WI38 (cell line): ENCODE measurements around the gene CNOT8.
"Not testable (repeated sequence)": the region's sequence is repeated elsewhere in the genome, so short reads cannot be mapped to it uniquely, and the experiment has no call there.

ENCODE experiments used
- H3K4me3 ChIP-seq: 2 replicates; pipeline ENCODE4 v1.5.1; 2011; ENCODE audit warnings: low read depth, mild to moderate bottlenecking, control low read depth, low read length
- TF ChIP-seq, protein P1 (sequence below): IDR thresholded peaks from 2 replicates; pipeline ENCODE4 v1.5.1; 2012; ENCODE audit warnings: low read depth, mild to moderate bottlenecking, control low read depth, low read length

CNOT8 gene

DNA sequence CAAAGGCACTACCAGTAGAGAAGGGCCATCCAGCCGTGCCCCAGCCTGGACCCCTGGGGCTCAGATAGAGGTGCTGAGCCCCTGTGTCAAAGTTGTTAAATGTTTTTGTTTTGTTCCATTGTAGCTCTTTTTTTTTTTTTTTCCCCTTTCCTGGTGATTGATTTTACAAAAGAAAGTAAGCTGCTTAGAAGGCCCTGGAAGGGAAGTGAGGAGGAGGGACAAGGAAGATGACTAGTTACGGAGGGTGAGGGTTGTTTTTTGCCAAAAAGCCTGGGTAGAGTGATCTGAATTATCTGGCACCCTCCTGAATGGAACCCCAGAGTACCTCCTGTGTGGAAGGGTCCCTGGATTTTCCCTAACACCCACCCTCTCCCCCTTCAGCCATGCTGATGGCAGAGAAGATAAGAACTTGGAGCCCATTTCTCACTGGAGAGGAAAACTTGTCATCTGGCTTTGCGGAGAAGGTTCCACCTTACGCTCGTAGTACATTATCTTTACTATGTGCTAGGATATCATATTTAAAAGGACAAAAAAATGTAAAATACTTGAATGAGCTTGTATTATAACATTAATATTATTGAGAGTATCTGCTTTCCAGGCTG, 41.4 kb upstream of the CNOT8 start:
- TF ChIP-seq, protein P1, sequence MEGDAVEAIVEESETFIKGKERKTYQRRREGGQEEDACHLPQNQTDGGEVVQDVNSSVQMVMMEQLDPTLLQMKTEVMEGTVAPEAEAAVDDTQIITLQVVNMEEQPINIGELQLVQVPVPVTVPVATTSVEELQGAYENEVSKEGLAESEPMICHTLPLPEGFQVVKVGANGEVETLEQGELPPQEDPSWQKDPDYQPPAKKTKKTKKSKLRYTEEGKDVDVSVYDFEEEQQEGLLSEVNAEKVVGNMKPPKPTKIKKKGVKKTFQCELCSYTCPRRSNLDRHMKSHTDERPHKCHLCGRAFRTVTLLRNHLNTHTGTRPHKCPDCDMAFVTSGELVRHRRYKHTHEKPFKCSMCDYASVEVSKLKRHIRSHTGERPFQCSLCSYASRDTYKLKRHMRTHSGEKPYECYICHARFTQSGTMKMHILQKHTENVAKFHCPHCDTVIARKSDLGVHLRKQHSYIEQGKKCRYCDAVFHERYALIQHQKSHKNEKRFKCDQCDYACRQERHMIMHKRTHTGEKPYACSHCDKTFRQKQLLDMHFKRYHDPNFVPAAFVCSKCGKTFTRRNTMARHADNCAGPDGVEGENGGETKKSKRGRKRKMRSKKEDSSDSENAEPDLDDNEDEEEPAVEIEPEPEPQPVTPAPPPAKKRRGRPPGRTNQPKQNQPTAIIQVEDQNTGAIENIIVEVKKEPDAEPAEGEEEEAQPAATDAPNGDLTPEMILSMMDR: no peak
- no peak overlapping the region for H3K4me3 ChIP-seq

DNA sequence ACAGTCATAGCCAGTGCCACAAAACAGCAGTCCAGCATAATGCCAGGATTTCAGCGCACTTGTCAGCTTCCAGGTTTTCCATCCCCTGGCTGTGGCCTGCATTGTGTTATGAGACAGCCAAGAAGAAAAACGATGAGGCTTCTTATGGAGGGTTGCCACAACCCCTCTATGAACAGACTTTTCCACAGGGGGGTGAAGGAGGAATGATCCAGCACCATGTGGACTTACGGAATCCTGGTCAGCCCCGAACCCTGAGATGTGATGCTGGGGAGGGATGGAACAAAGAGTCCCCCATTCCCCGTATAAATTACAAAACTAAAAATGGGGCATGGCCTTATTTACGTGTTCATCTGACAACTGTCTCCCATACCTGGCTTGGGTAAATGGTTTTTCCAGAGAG, 40.6 kb upstream of the CNOT8 start:
- H3K4me3 ChIP-seq: no peak overlapping the region
- TF ChIP-seq, protein P1: no peak

DNA sequence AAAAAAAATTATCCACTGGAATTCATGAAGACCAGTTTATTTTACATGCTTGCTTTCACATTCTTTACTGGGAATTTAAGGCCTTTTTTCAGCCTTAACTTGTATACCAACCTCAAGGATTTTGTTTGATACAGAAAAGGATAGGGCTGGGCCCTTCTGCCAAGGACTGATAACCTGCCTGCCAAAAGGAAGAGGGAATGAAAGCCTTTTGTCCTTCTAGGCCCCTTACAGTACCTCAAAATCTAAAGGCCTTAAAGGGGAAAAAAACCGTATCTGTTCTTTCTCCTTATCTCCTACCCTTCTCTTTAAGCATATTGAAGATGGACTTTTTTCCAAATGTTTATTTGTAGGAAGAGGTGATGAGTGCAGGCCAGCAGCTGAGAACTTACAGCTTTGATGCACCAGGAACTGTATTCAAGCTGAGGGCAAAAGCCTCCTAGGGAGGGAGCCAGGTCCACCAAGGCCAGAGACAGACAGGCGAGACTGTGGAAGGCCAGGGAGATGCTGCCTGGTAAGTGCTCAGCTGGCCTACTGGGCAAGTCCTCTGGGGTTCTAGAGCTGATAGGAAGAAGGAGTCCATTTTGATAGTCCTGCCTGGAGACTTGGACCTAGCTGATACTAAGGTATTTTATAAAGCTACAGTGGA, 39.8 kb upstream of the CNOT8 start:
- TF ChIP-seq, protein P1: no peak

DNA sequence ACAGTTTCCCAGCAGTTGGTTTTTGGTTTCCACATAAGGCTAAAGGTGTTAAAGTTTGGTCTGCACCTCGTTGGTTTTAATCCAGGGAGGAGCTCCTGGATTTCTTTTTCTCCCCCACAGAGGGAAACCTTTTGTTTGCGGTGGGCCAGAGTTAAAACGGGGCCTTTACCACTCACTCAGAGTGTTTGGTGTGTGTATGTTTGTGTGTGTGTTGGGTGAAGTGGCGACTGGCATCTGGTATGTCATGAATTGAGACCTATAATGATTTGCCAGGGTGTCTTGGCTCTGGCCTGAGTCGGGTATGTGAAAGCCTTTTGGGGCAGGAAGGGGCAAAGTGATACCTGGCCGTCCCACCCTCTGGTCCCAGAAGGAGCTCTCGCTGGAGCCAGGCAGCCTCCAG, 38.9 kb upstream of the CNOT8 start:
- no peak overlapping the region for H3K4me3 ChIP-seq
- TF ChIP-seq, protein P1: no peak

More for the DNA sequence above, 39.8 kb upstream of the CNOT8 start:
- H3K4me3 ChIP-seq: no peak overlapping the region

DNA sequence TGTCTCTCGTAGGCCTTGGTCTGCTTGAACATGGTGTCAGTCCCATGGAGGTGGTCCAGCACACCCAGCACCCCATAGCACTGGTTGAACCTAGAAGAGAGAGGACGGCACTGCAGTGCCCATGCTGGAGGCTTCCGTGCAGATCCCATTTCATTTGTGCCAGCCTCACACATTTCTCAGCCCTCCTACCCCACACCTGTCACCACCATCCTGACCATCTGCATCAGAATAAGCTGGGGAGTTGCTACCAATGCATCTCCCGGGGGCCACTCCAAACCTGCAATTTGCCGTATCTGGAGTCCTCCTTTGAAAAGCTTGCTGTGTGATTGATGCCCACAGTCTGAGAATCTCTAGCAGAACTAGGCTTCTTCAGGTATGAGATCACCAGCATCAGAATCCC, 38.0 kb upstream of the CNOT8 start:
- TF ChIP-seq, protein P1: no peak
- H3K4me3 ChIP-seq: no peak overlapping the region

DNA sequence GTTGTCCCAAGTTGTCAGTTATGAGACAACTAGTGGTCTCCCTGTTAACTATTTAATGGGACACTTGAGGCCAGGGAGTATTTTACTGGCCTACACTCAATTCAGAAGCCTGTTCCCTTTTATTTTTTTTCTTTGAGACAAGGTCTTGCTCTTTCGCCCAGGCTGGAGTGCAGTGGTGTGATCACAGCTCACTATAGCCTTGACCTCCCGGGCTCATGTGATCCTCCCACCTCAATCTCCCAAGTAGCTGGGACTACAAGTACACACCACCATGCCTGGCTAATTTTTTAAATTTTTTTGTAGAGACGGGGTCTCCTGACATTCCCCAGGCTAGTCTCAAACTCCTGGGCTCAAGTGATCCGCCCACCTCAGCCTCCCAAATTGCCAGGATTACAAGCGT, 35.5 kb upstream of the CNOT8 start:
- H3K4me3 ChIP-seq: not testable (repeated sequence)

DNA sequence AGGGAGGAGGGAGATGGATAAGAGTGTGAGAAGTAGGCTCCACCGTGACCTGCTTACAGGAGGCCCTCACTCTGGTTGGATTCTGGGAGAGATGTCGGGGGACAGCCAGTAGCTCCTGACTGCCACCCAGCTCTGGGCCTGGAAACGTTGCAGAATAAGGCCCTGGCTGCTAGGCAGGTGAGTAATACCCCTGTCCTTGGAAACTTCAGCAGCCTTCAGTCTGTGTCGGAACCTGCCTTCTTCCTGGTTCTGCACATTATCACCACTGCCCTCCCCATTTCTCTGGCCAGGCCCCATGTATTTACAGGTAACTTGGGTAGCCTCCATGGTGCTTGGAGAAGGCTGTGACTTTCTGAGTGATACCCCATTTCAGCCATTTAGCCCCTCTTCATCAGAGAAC, 34.8 kb upstream of the CNOT8 start:
- H3K4me3 ChIP-seq: no peak overlapping the region
- TF ChIP-seq, protein P1: no peak

DNA sequence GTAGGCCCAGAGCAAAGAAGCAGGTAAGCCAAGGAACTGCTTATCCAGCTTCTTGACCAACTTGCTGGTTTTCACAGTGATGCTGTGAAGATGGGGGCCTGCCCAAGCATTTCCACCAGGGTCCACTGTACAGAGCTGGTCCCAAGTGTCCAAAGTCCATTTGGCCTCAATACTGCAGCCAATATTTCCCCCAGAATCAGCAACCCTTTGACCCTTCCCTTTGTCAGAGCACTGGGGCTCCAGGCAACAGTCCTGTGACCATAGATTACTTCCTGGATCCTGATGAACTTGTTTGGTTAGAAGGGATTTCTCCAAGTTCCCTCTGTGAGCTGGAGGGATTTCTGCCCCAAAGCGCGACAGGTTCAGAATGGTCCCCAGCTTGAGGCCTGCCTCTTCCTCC, 34.4 kb upstream of the CNOT8 start:
- TF ChIP-seq, protein P1: no peak
- no peak overlapping the region for H3K4me3 ChIP-seq
